Activated naive CD4-positive, alpha-beta T cell (primary cell): ENCODE data around the gene ZNF346.
"Not testable (repeated sequence)": the region's sequence is repeated elsewhere in the genome, so short reads cannot be mapped to it uniquely, and the experiment has no call there.

ENCODE experiments used
- DNase-seq, 4 experiments: peaks; one replicate each; lab custom pipeline; 2025; lab: John Stamatoyannopoulos, UW

The ZNF346 gene

GRCh38 chr5:177010153-177010552 lies 12.3 kb upstream of the ZNF346 start:
- no peak for DNase-seq

GRCh38 chr5:177015156-177015555 lies 7.3 kb upstream of the ZNF346 start:
- DNase-seq = no peak

DNA sequence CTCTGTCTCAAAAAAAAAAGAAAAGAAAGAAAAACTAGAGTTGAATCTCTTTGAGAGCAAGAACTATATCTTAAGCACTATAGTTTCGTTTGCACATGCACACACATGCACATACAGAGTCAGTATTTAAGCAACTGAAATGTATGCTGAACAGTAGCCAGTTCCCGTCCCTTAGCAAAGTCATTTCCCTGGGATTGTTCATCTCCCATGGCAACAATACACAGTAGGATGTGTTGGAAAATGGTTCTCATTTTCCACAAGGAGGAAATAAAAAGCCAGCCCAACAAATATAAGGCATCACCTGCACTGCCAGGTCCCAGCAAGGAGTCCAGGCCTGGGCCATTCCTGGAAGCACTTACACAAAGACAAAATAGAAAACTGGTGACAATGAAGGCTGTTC lies 4.2 kb upstream of the ZNF346 start:
- DNase-seq = no peak

DNA sequence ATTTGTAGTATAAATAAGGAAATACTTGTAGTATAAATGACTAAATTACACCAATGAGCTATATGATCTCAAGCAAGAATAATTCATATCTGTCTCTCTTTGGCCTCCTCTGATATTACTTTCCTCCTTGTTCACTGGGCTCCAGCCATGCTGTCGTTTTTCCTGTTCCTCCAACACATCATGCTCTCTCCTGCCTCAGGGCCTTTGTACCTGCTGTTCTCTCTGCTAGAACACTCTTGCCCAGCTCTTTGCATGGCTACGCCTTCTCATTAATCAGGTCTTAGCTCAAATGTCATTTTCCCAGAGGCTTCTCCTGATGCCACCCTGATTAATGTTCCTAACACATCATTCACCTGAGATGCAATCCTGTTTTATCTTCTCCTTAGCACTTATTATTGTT lies 2.5 kb upstream of the ZNF346 start:
- no peak for DNase-seq

GRCh38 chr5:177023303-177023664 lies 788 bp downstream of the ZNF346 start:
- DNase-seq = no peak

DNA sequence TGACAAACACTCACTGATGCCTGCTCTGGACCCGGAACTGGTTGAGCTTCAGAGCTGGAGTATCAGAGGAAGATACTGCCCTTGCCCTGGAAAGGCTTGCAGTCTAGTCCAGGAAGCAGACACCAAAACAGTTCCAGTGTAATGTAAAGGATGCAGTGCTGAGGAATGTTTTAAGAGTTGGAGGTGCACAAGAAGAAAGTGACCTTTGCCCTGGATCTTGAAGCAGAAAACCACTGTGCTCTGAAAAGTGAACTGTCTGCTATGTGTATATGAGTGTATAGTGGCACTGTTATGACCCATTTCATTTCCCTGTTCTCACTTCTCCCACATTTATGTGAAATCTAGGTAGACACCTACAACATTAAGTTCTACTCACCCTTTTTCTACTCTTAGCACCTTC lies 2.1 kb downstream of the ZNF346 start:
- DNase-seq = no peak

- no peak for DNase-seq
These were observed 2.7 kb downstream of the ZNF346 start for GRCh38 chr5:177025101-177025601.

GRCh38 chr5:177027665-177028064 lies 5.2 kb downstream of the ZNF346 start:
- no peak for DNase-seq

- DNase-seq = no peak
These were observed 7.0 kb downstream of the ZNF346 start for GRCh38 chr5:177029498-177029897.

- DNase-seq = no peak
These were observed 13.5 kb downstream of the ZNF346 start for GRCh38 chr5:177035976-177036375.

- DNase-seq = no peak
These were observed 13.9 kb downstream of the ZNF346 start for GRCh38 chr5:177036443-177036842.

DNA sequence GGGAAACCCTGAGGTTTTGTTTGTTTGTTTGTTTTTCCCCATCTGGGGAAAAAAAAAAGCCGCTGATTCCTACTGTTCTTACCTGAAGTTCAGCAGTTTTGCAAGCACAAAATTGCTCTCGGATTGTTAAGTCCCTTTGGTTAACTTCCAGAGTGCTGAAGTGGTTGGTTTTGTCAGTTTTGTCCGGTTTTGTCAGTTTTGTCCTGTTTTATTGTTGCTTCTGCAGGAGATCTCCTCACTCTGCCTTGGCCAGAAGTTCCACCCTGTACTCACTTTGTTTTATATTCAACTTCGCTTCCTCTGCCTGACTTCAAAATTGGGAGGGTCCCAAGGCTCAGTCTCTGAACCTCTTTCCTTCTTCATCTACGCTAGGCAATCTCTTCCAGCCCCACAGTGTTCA lies 14.4 kb downstream of the ZNF346 start:
- DNase-seq = no peak

DNA sequence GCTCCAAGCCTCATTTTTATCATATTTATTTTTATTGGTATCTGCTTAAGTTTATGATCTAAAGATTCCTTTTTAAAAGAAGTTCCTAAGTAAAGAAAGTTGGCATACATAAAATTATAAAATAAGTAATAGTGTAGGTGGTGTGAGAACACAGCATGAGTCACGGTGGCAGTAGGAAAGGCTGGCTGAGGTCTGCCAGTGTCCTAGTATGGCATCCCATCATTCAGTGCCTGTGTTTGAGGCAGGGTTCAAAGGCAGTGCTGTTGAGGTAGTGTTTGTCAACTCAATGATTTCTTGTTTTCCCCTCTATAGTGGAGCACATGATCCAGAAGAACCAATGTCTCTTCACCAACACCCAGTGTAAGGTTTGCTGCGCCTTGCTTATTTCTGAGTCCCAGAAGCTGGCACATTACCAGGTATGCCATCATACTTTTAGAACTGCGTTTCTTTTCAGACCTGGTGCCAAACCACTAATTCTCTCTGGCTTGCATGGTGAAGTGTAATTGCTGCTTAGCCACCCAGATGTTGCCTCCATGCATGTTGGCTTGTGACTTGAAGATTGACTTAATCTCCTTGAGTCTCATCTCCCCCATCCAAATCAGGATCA lies 18.4 kb downstream of the ZNF346 start:
- no peak for DNase-seq

- DNase-seq = no peak
These were observed 19.4 kb downstream of the ZNF346 start for GRCh38 chr5:177041936-177042335.

GRCh38 chr5:177043114-177043513 lies 20.6 kb downstream of the ZNF346 start:
- DNase-seq = no peak

GRCh38 chr5:177043958-177044357 lies 21.5 kb downstream of the ZNF346 start:
- no peak for DNase-seq

GRCh38 chr5:177044641-177045040 lies 22.1 kb downstream of the ZNF346 start:
- DNase-seq = no peak

GRCh38 chr5:177045631-177046030 lies 23.1 kb downstream of the ZNF346 start:
- DNase-seq = no peak

- not testable (repeated sequence) for DNase-seq
These were observed 26.0 kb downstream of the ZNF346 start for GRCh38 chr5:177048531-177048930.

DNA sequence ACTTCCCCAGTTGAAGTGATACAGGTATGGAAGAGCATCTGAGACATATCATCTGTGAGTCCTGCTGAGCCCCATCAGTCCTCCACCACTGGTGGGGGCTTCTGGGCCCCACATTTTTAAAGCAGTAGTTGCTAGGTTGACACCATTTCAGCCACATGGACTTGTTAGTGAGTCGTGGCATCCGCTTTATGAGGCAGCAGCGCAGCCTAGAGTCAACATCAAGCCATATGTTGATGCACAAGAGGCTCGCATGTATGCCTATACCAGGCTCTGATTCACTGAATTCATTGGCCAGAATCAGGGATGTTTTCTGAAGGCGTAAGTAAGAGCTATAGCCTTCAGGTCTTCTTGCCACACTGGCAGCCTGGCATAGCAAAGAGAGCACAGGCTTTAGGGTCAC lies 26.8 kb downstream of the ZNF346 start:
- DNase-seq = no peak

- DNase-seq = no peak
These were observed 42.2 kb downstream of the ZNF346 start for GRCh38 chr5:177064500-177065277.

GRCh38 chr5:177065491-177065890 lies 43.0 kb downstream of the ZNF346 start:
- DNase-seq = no peak

GRCh38 chr5:177066224-177066623 lies 43.7 kb downstream of the ZNF346 start:
- no peak for DNase-seq

DNA sequence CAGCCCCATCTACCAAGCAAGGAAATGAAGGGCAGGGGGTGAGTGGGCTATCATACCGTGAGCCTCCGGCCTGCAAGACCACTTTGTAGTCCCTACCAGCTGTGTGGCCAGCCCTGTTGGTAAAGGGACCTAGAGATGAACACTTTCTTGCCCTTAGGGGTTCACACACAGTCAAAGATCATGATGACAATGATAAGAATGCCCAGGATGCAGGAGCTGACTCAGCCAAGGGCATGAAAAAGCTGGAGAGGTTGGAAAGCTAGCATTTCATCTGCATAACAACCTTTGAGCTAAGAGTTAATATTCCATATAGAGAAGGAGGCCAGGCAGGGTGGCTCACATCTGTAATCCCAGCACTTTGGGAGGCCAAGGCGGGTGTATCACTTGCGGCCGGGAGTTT lies 45.0 kb downstream of the ZNF346 start:
- no peak for DNase-seq
